ENCODE measurements around the gene FASTK. TPM values are rescaled to one million over a fixed set of nuclear protein-coding genes. Genes with fewer than 3 reads are reported as not detected.
A peak's percentile ranks its signal among the peaks of the same experiment; 100 is the strongest.

FASTK gene
- total RNA-seq, 1 donor: 87.2 TPM

DNA sequence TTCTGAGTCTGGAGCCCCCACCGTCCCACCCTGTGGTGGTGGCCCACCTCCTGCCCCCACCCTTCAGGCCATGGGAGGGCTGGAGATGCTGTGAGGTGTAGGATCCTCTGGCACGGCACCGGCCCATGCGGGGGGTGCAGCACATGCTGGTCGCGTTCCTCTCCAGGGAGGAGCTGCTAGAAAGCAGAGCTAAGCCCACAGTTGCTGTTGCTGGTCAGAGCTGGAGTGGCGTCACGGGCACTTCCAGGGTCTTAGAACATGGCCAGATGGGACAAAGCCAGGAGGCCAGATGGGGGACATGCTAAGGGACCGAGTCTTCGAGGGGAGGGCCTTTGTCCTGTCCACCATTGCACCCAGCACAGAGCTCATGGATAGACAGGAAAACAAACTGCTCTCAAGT is 27.3 kb upstream of the FASTK start:
- no peak for DNase-seq (ENCODE audit: low read depth)
- TF ChIP-seq, protein P1, sequence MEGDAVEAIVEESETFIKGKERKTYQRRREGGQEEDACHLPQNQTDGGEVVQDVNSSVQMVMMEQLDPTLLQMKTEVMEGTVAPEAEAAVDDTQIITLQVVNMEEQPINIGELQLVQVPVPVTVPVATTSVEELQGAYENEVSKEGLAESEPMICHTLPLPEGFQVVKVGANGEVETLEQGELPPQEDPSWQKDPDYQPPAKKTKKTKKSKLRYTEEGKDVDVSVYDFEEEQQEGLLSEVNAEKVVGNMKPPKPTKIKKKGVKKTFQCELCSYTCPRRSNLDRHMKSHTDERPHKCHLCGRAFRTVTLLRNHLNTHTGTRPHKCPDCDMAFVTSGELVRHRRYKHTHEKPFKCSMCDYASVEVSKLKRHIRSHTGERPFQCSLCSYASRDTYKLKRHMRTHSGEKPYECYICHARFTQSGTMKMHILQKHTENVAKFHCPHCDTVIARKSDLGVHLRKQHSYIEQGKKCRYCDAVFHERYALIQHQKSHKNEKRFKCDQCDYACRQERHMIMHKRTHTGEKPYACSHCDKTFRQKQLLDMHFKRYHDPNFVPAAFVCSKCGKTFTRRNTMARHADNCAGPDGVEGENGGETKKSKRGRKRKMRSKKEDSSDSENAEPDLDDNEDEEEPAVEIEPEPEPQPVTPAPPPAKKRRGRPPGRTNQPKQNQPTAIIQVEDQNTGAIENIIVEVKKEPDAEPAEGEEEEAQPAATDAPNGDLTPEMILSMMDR (IDR thresholded peaks at IDR 0.05; ENCODE audit: insufficient read depth, low read depth, low read length): no peak

DNA sequence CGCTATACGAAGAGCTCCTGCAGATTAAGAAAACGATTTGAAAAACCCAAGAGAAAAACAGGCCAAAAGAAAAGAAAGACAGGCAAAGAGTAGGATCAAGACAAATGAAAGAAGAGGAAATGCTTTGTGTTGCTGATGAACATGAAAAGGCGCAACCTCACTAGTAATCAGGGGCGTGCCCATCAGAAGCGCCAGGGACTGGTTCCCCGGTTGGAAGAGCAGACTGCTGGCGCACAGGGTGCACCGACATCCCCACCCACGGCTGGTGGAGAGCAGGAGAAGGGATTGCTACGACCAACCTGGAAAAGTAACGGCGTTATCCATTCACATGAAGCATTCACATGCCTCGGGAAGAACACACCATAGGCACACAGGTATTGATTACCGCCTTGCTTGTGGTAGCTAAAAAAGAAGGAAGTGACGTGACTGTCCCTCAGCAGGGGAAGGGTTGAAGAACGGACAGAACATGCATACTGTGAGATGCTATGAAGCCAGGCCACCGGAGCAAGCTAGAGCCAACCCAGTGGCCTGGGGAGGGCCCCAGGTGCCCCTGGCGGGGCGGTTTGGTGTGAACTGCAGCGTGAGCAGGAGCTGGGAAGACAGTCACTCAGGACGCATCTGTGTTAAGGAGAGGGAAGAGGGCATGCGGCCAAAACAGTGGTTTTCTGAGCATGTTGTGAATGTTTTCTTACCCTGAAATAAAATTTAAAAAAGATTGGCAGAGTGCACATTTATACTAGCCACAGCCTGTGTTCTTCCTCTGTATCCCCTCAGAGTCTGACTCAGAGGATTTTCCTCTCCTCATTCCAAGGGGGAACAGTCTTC is 24.0 kb upstream of the FASTK start:
- DNase-seq (ENCODE audit: low read depth): peak; percentile 63
- H3K4me3 ChIP-seq (ENCODE audit: low read depth, low read length): no peak overlapping the region
- TF ChIP-seq, protein P1 (IDR thresholded peaks at IDR 0.05; ENCODE audit: insufficient read depth, low read depth, low read length): no peak

More for the DNA sequence above, 27.3 kb upstream of the FASTK start:
- no peak overlapping the region for H3K4me3 ChIP-seq (ENCODE audit: low read depth, low read length)

- DNase-seq (ENCODE audit: low read depth): no peak
- no peak overlapping the region for H3K4me3 ChIP-seq (ENCODE audit: low read depth, low read length)
- TF ChIP-seq, protein P1 (IDR thresholded peaks at IDR 0.05; ENCODE audit: insufficient read depth, low read depth, low read length): no peak
Measured at GRCh38 chr7:151103973-151104372, 23.4 kb upstream of the FASTK start.

- no peak overlapping the region for H3K4me3 ChIP-seq (ENCODE audit: low read depth, low read length)
- TF ChIP-seq, protein P1 (IDR thresholded peaks at IDR 0.05; ENCODE audit: insufficient read depth, low read depth, low read length): no peak
- no peak for DNase-seq (ENCODE audit: low read depth)
Measured at GRCh38 chr7:151102991-151103390, 22.4 kb upstream of the FASTK start.

GRCh38 chr7:151101621-151102396 is 21.2 kb upstream of the FASTK start:
- no peak overlapping the region for H3K4me3 ChIP-seq (ENCODE audit: low read depth, low read length)
- DNase-seq (ENCODE audit: low read depth): no peak
- TF ChIP-seq, protein P1 (IDR thresholded peaks at IDR 0.05; ENCODE audit: insufficient read depth, low read depth, low read length): no peak

DNA sequence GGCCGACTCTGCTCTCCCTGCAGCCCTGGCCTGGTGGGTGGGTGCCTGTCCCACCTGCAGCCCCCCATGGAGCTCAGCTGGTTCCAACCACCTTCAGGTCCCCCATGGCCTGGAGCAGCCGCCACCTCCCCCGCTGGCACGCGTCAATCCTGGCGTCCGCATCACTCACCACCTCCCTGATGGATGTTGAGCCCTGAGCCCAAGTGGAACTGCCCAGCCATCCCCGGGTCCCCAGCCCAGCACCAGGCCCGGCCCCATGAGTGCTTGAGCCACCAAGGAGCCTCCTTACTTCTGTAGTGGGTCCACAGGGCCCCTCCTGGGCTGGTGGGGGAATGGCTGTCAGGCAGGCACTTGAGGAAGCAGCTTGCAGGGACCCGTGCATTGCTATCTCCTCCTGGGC is 20.3 kb upstream of the FASTK start:
- H3K4me3 ChIP-seq (ENCODE audit: low read depth, low read length): no peak overlapping the region
- no peak for DNase-seq (ENCODE audit: low read depth)
- TF ChIP-seq, protein P1 (IDR thresholded peaks at IDR 0.05; ENCODE audit: insufficient read depth, low read depth, low read length): no peak

Data from fibroblast of villous mesenchyme (primary cell).